GM23338 (cell line): ENCODE results near the gene DEFB116. TPM values are rescaled to one million over a fixed set of nuclear protein-coding genes. Genes with fewer than 3 reads are reported as not detected.
A peak's percentile ranks its signal among the peaks of the same experiment; 100 is the strongest.
"Not testable (repeated sequence)": the region's sequence is repeated elsewhere in the genome, so short reads cannot be mapped to it uniquely, and the experiment has no call there.

Source experiments
- ATAC-seq: fragments of 200-7000 bp; cut with Tn5 transposase; 3 replicates; pipeline ENCODE4 v1.9.1; 2020
- DNase-seq: peaks from one replicate; pipeline ENCODE4 v3.0.0-alpha.2; 2015; ENCODE audit warnings: low spot score
- H2AFZ ChIP-seq: fragments of 200-600 bp; sonication (generic); 2 replicates; pipeline ENCODE4 v1.8.0; 2016; ENCODE audit warnings: antibody characterized with exemption, mild to moderate bottlenecking, moderate library complexity
- H3F3A ChIP-seq: fragments of 200-600 bp; sonication (generic); replicated peaks from 2 replicates; pipeline ENCODE4 v1.8.0; 2017; ENCODE audit warnings: antibody characterized with exemption, mixed run types, low read depth
- H3K27ac ChIP-seq: fragments of 200-600 bp; sonication (generic); 2 replicates; pipeline ENCODE4 v1.6.1; 2016; ENCODE audit warnings: low read depth
- H3K27me3 ChIP-seq: fragments of 200-600 bp; sonication (generic); 2 replicates; pipeline ENCODE4 v1.8.0; 2016; ENCODE audit warnings: mild to moderate bottlenecking, mixed run types, moderate library complexity; ENCODE audit not compliant: insufficient read depth
- H3K36me3 ChIP-seq: fragments of 200-600 bp; sonication (generic); 2 replicates; pipeline ENCODE4 v1.8.0; 2016; ENCODE audit warnings: mild to moderate bottlenecking; ENCODE audit not compliant: insufficient read depth
- H3K4me1 ChIP-seq: fragments of 200-600 bp; sonication (generic); 2 replicates; pipeline ENCODE4 v1.8.0; 2016; ENCODE audit warnings: mild to moderate bottlenecking, moderate library complexity; ENCODE audit not compliant: insufficient read depth
- H3K4me2 ChIP-seq: fragments of 200-600 bp; sonication (generic); 2 replicates; pipeline ENCODE4 v1.7.1; 2017; ENCODE audit warnings: mixed run types
- H3K4me3 ChIP-seq: fragments of 200-600 bp; sonication (generic); 2 replicates; pipeline ENCODE4 v1.6.1; 2016; ENCODE audit warnings: mixed run types
- H3K79me2 ChIP-seq: fragments of 200-600 bp; sonication (generic); replicated peaks from 2 replicates; pipeline ENCODE4 v1.8.0; 2017; ENCODE audit warnings: mild to moderate bottlenecking; ENCODE audit not compliant: insufficient read depth
- H3K9me2 ChIP-seq: fragments of 200-600 bp; sonication (generic); 2 replicates; pipeline ENCODE4 v1.8.0; 2017; ENCODE audit not compliant: insufficient read depth
- H4K20me1 ChIP-seq: fragments of 200-600 bp; sonication (generic); replicated peaks from 2 replicates; pipeline ENCODE4 v1.8.0; 2017; ENCODE audit warnings: mild to moderate bottlenecking; ENCODE audit not compliant: insufficient read depth
- H3K27ac Mint-ChIP-seq: 2 replicates; pipeline ENCODE4 v1.8.0; 2020; ENCODE audit warnings: inconsistent platforms, mild to moderate bottlenecking, moderate library complexity, mixed read lengths
- H3K27me3 Mint-ChIP-seq: 3 replicates; pipeline ENCODE4 v1.8.0; 2022; ENCODE audit warnings: low read depth, mild to moderate bottlenecking, moderate library complexity, mixed read lengths, inconsistent platforms; ENCODE audit not compliant: insufficient read depth, poor library complexity
- H3K36me3 Mint-ChIP-seq: 3 replicates; pipeline ENCODE4 v1.8.0; 2021; ENCODE audit warnings: low read depth, mild to moderate bottlenecking, inconsistent platforms, moderate library complexity, mixed read lengths
- H3K4me1 Mint-ChIP-seq: 3 replicates; pipeline ENCODE4 v1.8.0; 2020; ENCODE audit warnings: mild to moderate bottlenecking, inconsistent platforms, mixed read lengths
- H3K4me3 Mint-ChIP-seq: 3 replicates; pipeline ENCODE4 v1.8.0; 2021; ENCODE audit warnings: moderate library complexity, mild to moderate bottlenecking, inconsistent platforms, mixed read lengths
- H3K9me3 Mint-ChIP-seq: 3 replicates; pipeline ENCODE4 v1.8.0; 2020; ENCODE audit warnings: moderate library complexity, mild to moderate bottlenecking, inconsistent platforms, mixed read lengths
- ZNF114 ChIP-seq: fragments of 250-450 bp; sonication (Bioruptor Pico); IDR thresholded peaks from 2 replicates; pipeline ENCODE4 v1.5.0; 2020; ENCODE audit warnings: mild to moderate bottlenecking, moderate library complexity
- ZNF462 ChIP-seq: fragments of 250-450 bp; sonication (Bioruptor Pico); IDR thresholded peaks from 2 replicates; pipeline ENCODE4 v1.5.0; 2020; ENCODE audit warnings: mild to moderate bottlenecking, moderate library complexity
- polyA plus RNA-seq: library from polyadenylated mRNA; unstranded; fragments of >200 nt; fragmentation: Nextera tagmentation; extraction: Ambion mirVana; gene quantifications from 2 replicates; pipeline ENCODE4 v1.2.1, GENCODE V29; 2016
- total RNA-seq: library from RNA; depleted of rRNA; stranded (reverse); fragments of >200 nt; shearing (Covaris generic); gene quantifications from 2 replicates; pipeline ENCODE4 v1.2.3, GENCODE V29; 2014
- TF ChIP-seq, protein P1 (sequence below), 2 experiments: fragments of 200-600 bp in 1 of 2; sonication (generic) in 1 of 2; conservative IDR thresholded peaks; 2 replicates each; pipeline versions ENCODE4 v1.5.1 to v1.6.1; 2016 to 2017; ENCODE audit warnings: antibody characterized with exemption in 2 of 2, low read depth in 2 of 2, mild to moderate bottlenecking in 2 of 2, moderate library complexity in 1 of 2

The DEFB116 gene
- total and polyA plus RNA-seq, 2 experiments from 2014 or later = not detected

DNA sequence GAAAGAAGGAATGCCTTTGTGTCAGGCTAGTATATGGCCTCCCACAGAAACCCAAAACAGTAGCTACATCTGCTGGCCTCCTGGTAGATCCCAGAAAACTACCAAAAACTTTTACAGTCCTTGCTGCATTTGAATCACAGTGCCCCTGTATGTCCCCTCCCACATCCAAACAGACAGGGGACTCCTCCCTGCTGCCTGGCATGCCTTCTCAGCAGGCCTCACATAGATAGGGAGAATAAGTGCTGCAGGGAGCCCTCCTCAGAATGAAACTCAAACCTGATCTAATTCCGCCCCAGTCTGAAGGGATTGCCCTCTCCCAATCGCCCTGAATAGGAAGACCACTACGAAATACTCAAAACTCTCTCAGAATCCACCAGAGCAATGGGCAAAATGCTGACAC, 14.1 kb upstream of the DEFB116 start:
- H4K20me1 ChIP-seq = no peaks in the 10 kb centered on the region
- H3F3A ChIP-seq = no peaks in the 10 kb centered on the region
- peaks cover 93% of the 10 kb centered on the region for H3K9me3 Mint-ChIP-seq
- peak overlapping the region; percentile 12; the same call in 1 of the 2 replicates for H3K4me2 ChIP-seq
- H3K27ac Mint-ChIP-seq = no peak overlapping the region
- ATAC-seq (no peak), DNase-seq (peak; percentile 45)
- no peaks in the 10 kb centered on the region for H3K27me3 ChIP-seq
- H3K9me2 ChIP-seq = no peaks in the 10 kb centered on the region; the same call in 1 of the 2 replicates
- H3K36me3 Mint-ChIP-seq = peaks cover 41% of the 10 kb centered on the region
- peaks cover 2% of the 10 kb centered on the region for H3K27me3 Mint-ChIP-seq
- TF ChIP-seq, protein P1, sequence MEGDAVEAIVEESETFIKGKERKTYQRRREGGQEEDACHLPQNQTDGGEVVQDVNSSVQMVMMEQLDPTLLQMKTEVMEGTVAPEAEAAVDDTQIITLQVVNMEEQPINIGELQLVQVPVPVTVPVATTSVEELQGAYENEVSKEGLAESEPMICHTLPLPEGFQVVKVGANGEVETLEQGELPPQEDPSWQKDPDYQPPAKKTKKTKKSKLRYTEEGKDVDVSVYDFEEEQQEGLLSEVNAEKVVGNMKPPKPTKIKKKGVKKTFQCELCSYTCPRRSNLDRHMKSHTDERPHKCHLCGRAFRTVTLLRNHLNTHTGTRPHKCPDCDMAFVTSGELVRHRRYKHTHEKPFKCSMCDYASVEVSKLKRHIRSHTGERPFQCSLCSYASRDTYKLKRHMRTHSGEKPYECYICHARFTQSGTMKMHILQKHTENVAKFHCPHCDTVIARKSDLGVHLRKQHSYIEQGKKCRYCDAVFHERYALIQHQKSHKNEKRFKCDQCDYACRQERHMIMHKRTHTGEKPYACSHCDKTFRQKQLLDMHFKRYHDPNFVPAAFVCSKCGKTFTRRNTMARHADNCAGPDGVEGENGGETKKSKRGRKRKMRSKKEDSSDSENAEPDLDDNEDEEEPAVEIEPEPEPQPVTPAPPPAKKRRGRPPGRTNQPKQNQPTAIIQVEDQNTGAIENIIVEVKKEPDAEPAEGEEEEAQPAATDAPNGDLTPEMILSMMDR (conservative IDR thresholded peaks at IDR 0.05; ENCODE audit: low read depth in 2 of 2) = 0 out of 4 replicates have a peak, but pooled peaks of 1 of the 2 experiments have one; percentile 2
- TF ChIP-seq ZNF462 (CRISPR knock-in tag) (no peak), ZNF114 (CRISPR knock-in tag) (no peak)
- no peaks in the 10 kb centered on the region for H3K79me2 ChIP-seq
- H3K27ac ChIP-seq = 0 out of 2 replicates have a peak overlapping the region, but pooled peaks have one; percentile 5
- H2AFZ ChIP-seq = no peak overlapping the region
- no peaks in the 10 kb centered on the region for H3K4me1 Mint-ChIP-seq
- H3K4me1 ChIP-seq = 0 out of 2 replicates have a peak, but pooled peaks cover 3% of the 10 kb centered on the region
- H3K4me3 ChIP-seq = peak overlapping the region; percentile 17
- peaks cover 14% of the 10 kb centered on the region; the same call in 1 of the 2 replicates for H3K36me3 ChIP-seq
- H3K4me3 Mint-ChIP-seq = no peak overlapping the region

DNA sequence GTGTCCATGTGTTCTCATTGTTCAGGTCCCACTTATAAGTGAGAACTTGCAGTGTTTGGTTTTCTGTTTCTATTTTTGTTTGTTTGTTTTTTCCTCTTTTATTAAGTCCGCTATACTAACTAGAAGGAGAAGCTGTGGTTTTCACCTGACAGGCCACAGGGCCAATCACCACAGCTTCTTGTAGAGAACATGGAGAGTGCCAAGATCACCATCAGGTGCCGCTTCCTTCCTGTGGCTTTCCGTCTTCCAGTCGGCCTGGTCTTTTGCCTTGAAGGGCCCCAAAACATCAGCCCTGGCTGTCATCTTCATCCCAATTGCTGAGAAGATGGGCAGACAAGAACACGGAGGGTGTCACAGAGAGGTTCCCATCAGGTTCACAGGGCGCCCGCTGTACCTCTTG, 23.4 kb downstream of the DEFB116 start:
- H4K20me1 ChIP-seq, H3F3A ChIP-seq, H3K27ac ChIP-seq, H3K4me1 ChIP-seq, H3K27me3 Mint-ChIP-seq, H3K27me3 ChIP-seq, H3K4me3 ChIP-seq, H3K4me1 Mint-ChIP-seq, H2AFZ ChIP-seq, H3K79me2 ChIP-seq, H3K4me2 ChIP-seq, H3K4me3 Mint-ChIP-seq, ATAC-seq, H3K27ac Mint-ChIP-seq, H3K9me2 ChIP-seq, DNase-seq: not testable (repeated sequence)
- peaks cover 99% of the 10 kb centered on the region for H3K9me3 Mint-ChIP-seq
- peaks cover 40% of the 10 kb centered on the region for H3K36me3 ChIP-seq
- peaks cover 66% of the 10 kb centered on the region for H3K36me3 Mint-ChIP-seq
